ENCODE measurements around the gene RPH3AL. TPM values are rescaled to one million over a fixed set of nuclear protein-coding genes. Genes with fewer than 3 reads are reported as not detected.
A peak's percentile ranks its signal among the peaks of the same experiment; 100 is the strongest.

The RPH3AL gene
- total and polyA plus RNA-seq, 2 of the 8 experiments (the other 6 are each of a cell fraction or from before 2014, with no cell fraction given) = 5.6 to 5.8 TPM

DNA sequence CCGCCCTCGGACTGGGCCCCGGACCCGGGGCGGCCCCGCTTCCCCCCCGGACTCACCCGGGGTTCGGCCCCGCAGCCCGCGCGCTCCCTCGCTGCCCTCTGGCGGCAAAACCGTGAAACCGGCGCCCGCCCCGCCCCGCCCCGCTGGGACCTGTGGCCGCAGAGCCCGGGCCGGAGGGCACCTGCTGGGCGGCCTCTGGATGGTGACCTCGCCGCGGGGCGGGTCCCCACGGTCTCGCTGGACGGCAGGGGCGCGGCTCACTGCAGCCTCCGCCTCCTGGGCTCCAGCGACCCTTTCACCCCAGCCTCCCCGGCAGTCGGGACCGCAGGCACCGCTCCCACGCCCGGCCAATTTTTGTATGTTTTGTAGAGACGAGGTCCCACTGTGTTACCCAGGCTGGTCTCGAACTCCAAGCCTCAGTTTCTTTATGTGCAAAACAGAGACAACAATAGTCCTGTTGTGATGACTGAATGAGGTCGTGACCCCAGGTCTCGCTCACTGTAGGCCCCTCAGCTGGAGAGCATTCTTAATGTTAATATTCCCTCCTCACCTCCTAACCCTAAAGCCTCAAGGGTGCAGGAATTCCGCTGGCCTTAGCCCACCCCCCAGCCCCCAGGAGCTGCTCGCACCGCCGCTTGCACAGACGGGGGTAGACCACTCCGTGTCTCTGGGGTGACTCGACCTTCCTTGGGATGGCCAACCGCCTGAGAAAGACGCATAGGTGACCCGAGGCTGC is 33.7 kb upstream of the RPH3AL start (continued):
- 0 out of 2 replicates have a peak, but pooled peaks have one; percentile 16 for TF ChIP-seq PHF8 (conservative IDR thresholded peaks at IDR 0.05; ENCODE audit: low read depth, low read length)
- TF ChIP-seq SRF (IDR thresholded peaks at IDR 0.05; ENCODE audit: low read depth, low read length) = no peak
- 0 out of 3 replicates have a peak, but pooled peaks of 1 of the 2 experiments have one; percentile 24 for TF ChIP-seq EP300 (IDR thresholded peaks at IDR 0.05; ENCODE audit: borderline replicate concordance in 1 of 2, low read depth in 2 of 2, low read length in 2 of 2)
- 0 out of 2 replicates have a peak, but pooled peaks have one; percentile 25 for TF ChIP-seq GABPA (IDR thresholded peaks at IDR 0.05; ENCODE audit: borderline replicate concordance, insufficient read depth, low read length)
- TF ChIP-seq CTBP2 (IDR thresholded peaks at IDR 0.05; ENCODE audit: borderline replicate concordance, insufficient read depth, insufficient read length, low read length) = no peak
- TF ChIP-seq HDAC2 (IDR thresholded peaks at IDR 0.05; ENCODE audit: borderline replicate concordance in 1 of 2, low read depth in 2 of 2, low read length in 2 of 2) = no peak

All from H1 (cell line).